NCI-H2029 (cell line): Measurements from ENCODE around the gene PIWIL1.

ENCODE experiments used
- DNase-seq: peaks from one replicate; lab custom pipeline; 2025; lab: John Stamatoyannopoulos, UW

Gene PIWIL1

GRCh38 chr12:130374083-130374482, 36.4 kb downstream of the PIWIL1 start:
- no peak for DNase-seq

- peak; percentile 13 for DNase-seq
Observed at GRCh38 chr12:130375296-130376287, 37.9 kb downstream of the PIWIL1 start.

GRCh38 chr12:130382818-130383217, 45.1 kb downstream of the PIWIL1 start:
- no peak for DNase-seq

- DNase-seq, result no peak
Observed at GRCh38 chr12:130384234-130384633, 46.5 kb downstream of the PIWIL1 start.

GRCh38 chr12:130385193-130385592, 47.5 kb downstream of the PIWIL1 start:
- no peak for DNase-seq

- DNase-seq, result no peak
Observed at GRCh38 chr12:130391186-130391585, 53.5 kb downstream of the PIWIL1 start.

DNA sequence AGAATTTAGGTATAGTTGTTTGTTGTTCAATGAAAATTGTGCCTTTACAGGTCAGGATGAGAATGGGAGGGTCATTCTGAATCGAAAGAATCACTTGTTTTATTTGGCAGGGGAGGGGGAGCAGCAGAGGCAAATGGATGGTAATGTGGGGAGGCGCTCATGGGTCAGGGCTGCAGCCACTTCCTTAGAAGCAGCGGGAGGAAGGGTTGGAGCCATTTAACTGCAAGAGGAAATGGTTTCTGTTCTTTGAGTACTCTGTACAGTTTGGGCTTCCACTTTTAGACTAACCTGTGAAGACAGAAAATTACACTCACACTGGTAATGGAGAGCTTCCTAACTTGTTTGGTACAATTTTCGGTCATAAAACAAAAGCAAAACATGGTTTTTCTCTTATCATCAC, 57.2 kb downstream of the PIWIL1 start:
- no peak for DNase-seq

GRCh38 chr12:130396667-130397066, 59.0 kb downstream of the PIWIL1 start:
- DNase-seq, result no peak

DNA sequence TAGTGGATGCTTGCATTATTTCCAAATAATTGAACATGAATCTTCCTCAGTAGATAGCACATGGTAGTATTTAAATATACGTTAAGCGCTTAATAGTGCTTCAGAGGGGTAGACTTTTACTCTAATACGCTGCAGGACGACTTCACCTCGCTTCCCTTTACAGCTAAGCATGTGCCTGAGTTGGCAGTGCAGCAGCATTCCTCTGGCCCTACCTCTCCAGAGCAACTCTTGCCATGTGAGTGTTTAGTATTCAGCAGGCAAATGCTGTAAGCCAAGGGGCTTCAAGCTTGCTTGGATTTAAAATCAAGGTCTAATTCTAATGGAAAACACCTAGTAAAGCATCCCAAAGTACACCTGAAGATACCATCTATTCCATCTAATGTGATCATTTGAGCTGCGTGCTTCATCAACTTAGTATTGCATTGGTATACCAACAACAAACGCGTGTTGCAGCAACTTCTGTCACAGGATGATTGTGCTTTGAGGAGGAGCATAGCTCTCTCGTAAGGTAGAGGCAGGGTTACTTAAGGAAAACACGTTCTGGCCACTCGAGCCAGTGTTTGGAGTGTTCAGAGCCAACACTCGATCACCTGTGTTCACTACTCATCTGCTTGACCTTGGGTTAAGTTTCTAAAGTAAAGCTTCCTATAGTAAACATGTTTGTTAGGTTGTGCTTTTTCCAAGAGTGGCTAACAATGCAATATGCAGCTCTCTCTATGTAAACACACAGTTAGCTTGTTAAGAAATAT, 60.6 kb downstream of the PIWIL1 start:
- peak; percentile 68 for DNase-seq

DNA sequence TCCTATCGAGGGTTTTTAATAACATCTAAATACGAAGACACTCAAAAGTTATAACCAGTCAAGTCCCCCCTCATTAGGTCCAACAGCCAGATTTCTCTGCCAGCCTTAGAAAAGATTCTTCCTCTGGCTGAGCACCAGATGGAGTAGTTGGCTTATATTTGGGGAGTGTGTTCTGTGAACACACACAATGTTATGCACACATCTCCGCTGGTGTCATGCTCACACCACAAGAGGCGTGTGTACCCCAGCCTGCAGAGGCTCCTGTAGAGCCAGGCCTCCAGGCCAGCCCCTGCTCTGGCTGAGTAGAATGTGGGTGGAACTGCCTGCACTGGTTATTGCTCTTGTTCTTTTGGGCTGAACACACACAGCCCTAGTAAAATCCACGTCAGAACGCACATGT, 64.0 kb downstream of the PIWIL1 start:
- peak; percentile 14 for DNase-seq

DNA sequence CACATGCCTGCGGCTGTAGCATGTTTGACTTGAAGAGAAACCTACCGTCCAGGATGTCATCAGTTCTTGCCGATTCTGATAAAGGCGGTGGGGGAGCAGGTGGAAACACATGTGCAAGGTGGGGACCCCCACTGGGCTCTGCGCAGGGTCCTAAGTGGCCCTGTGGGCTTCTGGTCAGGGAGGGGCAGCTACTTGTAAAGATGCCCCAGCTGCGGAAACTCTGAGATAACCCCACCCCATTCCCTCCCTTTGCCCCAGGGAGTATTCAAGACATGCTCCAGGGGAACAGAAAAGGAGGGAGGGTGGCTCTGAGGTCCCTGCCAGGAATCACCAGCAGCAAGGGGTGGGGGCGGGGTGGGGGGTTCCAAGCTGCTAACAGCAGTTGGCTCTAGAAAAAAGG, 67.6 kb downstream of the PIWIL1 start:
- DNase-seq, result no peak

DNA sequence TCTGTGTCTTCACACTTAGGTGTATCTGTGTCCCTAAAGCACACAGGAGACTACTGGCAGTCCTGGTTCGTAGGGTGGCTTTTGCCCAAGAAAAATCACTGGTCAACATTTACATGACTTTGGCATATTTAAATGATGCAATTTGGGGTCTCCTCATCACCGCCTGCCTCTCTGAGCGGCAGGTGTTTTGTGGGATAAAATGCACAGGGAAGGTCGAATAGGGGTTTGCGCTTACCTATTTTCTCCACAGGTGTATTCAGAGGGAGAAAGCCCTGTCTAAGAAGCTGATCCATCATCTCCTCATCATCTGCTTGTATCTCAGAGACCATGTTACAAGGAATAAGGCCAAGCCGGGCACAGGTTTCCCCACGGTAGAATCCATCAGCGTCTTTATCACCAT, 74.7 kb downstream of the PIWIL1 start:
- DNase-seq, result no peak

- DNase-seq, result no peak
Observed at GRCh38 chr12:130413909-130414308, 76.2 kb downstream of the PIWIL1 start.

DNA sequence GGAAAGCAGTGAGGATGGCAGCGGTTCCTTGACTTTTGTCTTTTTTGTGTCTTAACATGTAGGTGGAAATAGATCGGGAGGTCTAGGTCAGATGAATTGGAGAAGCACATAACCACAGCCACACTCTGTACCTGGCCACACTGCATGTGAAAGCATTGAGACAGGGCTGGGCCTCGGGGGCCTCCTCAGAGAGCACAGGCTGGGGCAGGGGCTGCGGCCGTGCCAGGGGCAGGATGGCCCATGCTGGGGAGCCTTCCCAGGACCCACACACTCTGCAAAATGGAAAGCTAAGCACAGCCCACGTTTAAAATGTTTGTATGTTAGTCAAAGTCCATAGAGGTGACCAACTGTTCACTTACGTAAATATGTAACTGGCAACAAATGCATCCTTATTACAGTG, 76.7 kb downstream of the PIWIL1 start:
- no peak for DNase-seq

DNA sequence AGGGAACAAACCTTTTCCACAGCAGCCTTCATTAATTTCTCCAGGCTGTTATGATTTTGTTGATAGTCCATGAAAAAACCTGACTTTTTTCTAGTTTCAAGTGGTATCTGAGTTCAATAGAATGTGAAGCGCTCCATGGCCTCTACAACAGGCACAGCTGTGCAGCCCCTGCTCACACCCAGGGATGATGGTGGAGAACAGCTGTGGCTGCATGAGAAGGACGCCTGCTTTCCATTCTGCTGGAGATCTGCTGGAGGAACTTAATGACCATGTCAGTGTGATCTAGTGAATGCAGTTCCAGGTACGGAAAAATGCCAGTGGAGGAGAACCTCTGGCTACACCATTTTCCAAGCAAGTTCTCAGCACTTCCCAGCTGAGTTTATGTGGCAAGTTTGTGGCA, 80.6 kb downstream of the PIWIL1 start:
- no peak for DNase-seq

GRCh38 chr12:130419116-130419515, 81.4 kb downstream of the PIWIL1 start:
- no peak for DNase-seq

DNA sequence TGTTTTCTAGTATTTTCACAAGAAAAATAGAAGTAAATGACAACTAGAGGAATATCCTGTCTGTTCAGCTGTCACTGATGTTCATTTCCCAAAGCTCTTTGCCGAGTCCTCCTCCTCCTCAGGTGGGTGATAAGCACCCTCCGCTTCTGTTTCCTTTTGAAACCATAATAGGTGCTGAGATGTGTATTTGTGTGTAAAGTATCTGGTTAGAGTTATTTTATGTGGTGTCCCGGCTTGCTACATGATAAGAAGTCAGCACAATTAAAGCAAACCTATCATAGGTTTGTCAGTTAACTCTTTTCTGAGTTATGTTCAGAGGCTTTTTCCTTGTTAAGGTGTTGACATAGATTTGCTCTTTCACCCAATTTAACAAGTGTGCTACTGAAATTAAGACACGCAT, 82.4 kb downstream of the PIWIL1 start:
- no peak for DNase-seq

DNA sequence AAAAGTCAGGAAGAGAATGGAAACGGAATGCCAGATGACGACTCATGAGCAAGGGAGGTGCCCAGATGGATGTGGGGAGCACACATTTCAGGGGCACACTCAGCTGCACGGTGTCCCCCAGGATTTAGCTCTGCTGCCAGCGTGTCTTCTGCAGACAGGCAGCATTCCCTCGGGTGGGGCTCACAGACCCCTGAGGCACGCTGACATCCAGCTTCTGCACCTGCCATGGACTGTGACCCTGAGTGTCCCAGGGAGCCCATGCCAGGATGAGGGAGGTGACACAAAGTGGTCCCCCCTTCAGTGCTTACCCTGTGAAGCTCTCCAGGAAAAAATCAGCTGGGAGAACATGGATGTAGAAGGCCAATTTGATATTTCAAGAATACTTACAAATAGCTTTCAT, 84.2 kb downstream of the PIWIL1 start:
- no peak for DNase-seq
